ENCODE measurements around the gene SPATA12. TPM values are rescaled to one million over a fixed set of nuclear protein-coding genes. Genes with fewer than 3 reads are reported as not detected.

Gene SPATA12
- total and polyA plus RNA-seq, 2 experiments from 2014 or later: 0.10 to 0.65 TPM

- H3F3A ChIP-seq (replicated peaks; ENCODE audit: low read depth): no peaks in the 10 kb centered on the region
- H2AFZ ChIP-seq: no peak overlapping the region
- no peak for ATAC-seq
- H3K9me2 ChIP-seq (ENCODE audit: insufficient read depth): no peaks in the 10 kb centered on the region
- no peak overlapping the region for H3K4me2 ChIP-seq
- H4K20me1 ChIP-seq (replicated peaks; ENCODE audit: insufficient read depth): no peaks in the 10 kb centered on the region
- H3K4me1 ChIP-seq (ENCODE audit: insufficient read depth): peaks cover 22% of the 10 kb centered on the region
- no peaks in the 10 kb centered on the region for H3K27me3 ChIP-seq (ENCODE audit: insufficient read depth)
- no peak overlapping the region for H3K4me3 ChIP-seq
- Mint-ChIP-seq H3K4me1 (peaks cover 29% of the 10 kb centered on the region), H3K27ac (peak overlapping the region; percentile 39; the same call in 1 of the 2 replicates), H3K4me3 (no peak overlapping the region), H3K9me3 (no peaks in the 10 kb centered on the region), H3K27me3 (ENCODE audit: insufficient read depth, low read depth, poor library complexity) (peaks cover 3% of the 10 kb centered on the region), H3K36me3 (ENCODE audit: low read depth) (no peaks in the 10 kb centered on the region; the same call in 2 of the 3 replicates)
- DNase-seq (ENCODE audit: low spot score): no peak
- peak overlapping the region; percentile 26; the same call in 1 of the 2 replicates for H3K27ac ChIP-seq (ENCODE audit: low read depth)
- TF ChIP-seq ETS1 (IDR thresholded peaks at IDR 0.05) (no peak), ZNF331 (CRISPR knock-in tag; IDR thresholded peaks at IDR 0.05; ENCODE audit: low read depth) (no peak), JUNB (IDR thresholded peaks at IDR 0.05; ENCODE audit: unreplicated experiment) (no peak), POLR2AphosphoS5 (IDR thresholded peaks at IDR 0.05; ENCODE audit: low read depth) (no peak), STAT1 (IDR thresholded peaks at IDR 0.05; ENCODE audit: unreplicated experiment) (no peak), EZH2 (IDR thresholded peaks at IDR 0.05; ENCODE audit: low read depth, unreplicated experiment) (no peak), CREB1 (CRISPR knock-in tag; IDR thresholded peaks at IDR 0.05; ENCODE audit: low read depth) (no peak), ZNF114 (CRISPR knock-in tag; IDR thresholded peaks at IDR 0.05) (no peak)
- TF ChIP-seq, protein P1, sequence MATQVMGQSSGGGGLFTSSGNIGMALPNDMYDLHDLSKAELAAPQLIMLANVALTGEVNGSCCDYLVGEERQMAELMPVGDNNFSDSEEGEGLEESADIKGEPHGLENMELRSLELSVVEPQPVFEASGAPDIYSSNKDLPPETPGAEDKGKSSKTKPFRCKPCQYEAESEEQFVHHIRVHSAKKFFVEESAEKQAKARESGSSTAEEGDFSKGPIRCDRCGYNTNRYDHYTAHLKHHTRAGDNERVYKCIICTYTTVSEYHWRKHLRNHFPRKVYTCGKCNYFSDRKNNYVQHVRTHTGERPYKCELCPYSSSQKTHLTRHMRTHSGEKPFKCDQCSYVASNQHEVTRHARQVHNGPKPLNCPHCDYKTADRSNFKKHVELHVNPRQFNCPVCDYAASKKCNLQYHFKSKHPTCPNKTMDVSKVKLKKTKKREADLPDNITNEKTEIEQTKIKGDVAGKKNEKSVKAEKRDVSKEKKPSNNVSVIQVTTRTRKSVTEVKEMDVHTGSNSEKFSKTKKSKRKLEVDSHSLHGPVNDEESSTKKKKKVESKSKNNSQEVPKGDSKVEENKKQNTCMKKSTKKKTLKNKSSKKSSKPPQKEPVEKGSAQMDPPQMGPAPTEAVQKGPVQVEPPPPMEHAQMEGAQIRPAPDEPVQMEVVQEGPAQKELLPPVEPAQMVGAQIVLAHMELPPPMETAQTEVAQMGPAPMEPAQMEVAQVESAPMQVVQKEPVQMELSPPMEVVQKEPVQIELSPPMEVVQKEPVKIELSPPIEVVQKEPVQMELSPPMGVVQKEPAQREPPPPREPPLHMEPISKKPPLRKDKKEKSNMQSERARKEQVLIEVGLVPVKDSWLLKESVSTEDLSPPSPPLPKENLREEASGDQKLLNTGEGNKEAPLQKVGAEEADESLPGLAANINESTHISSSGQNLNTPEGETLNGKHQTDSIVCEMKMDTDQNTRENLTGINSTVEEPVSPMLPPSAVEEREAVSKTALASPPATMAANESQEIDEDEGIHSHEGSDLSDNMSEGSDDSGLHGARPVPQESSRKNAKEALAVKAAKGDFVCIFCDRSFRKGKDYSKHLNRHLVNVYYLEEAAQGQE (IDR thresholded peaks at IDR 0.05; ENCODE audit: unreplicated experiment): no peak
- no peaks in the 10 kb centered on the region for H3K79me2 ChIP-seq (replicated peaks; ENCODE audit: insufficient read depth)
- H3K36me3 ChIP-seq (ENCODE audit: insufficient read depth): no peaks in the 10 kb centered on the region
These were observed 1.1 kb upstream of the SPATA12 start for GRCh38 chr3:57059411-57059810.

- no peak overlapping the region for H3K4me3 ChIP-seq
- 0 out of 2 replicates have a peak overlapping the region, but pooled peaks have one; percentile 60 for H3K4me2 ChIP-seq
- 0 out of 2 replicates have a peak, but pooled peaks cover 2% of the 10 kb centered on the region for H3F3A ChIP-seq (replicated peaks; ENCODE audit: low read depth)
- H3K9me2 ChIP-seq (ENCODE audit: insufficient read depth): no peaks in the 10 kb centered on the region
- peak overlapping the region; percentile 85; the same call in 1 of the 2 replicates for H3K27ac ChIP-seq (ENCODE audit: low read depth)
- peaks cover 22% of the 10 kb centered on the region for H3K4me1 ChIP-seq (ENCODE audit: insufficient read depth)
- no peaks in the 10 kb centered on the region for H3K36me3 ChIP-seq (ENCODE audit: insufficient read depth)
- no peak overlapping the region for H2AFZ ChIP-seq
- Mint-ChIP-seq H3K27ac (peak overlapping the region; percentile 64; the same call in 1 of the 2 replicates), H3K4me1 (peaks cover 31% of the 10 kb centered on the region), H3K4me3 (no peak overlapping the region), H3K36me3 (ENCODE audit: low read depth) (no peaks in the 10 kb centered on the region; the same call in 2 of the 3 replicates), H3K27me3 (ENCODE audit: insufficient read depth, low read depth, poor library complexity) (peaks cover 3% of the 10 kb centered on the region), H3K9me3 (no peaks in the 10 kb centered on the region)
- no peaks in the 10 kb centered on the region for H3K27me3 ChIP-seq (ENCODE audit: insufficient read depth)
- DNase-seq (ENCODE audit: low spot score) (no peak), ATAC-seq (no peak)
- no peaks in the 10 kb centered on the region for H4K20me1 ChIP-seq (replicated peaks; ENCODE audit: insufficient read depth)
- H3K79me2 ChIP-seq (replicated peaks; ENCODE audit: insufficient read depth): no peaks in the 10 kb centered on the region; the same call in 1 of the 2 replicates
- TF ChIP-seq POLR2AphosphoS5 (IDR thresholded peaks at IDR 0.05; ENCODE audit: low read depth) (no peak), EZH2 (IDR thresholded peaks at IDR 0.05; ENCODE audit: low read depth, unreplicated experiment) (no peak)
- TF ChIP-seq, protein P2, sequence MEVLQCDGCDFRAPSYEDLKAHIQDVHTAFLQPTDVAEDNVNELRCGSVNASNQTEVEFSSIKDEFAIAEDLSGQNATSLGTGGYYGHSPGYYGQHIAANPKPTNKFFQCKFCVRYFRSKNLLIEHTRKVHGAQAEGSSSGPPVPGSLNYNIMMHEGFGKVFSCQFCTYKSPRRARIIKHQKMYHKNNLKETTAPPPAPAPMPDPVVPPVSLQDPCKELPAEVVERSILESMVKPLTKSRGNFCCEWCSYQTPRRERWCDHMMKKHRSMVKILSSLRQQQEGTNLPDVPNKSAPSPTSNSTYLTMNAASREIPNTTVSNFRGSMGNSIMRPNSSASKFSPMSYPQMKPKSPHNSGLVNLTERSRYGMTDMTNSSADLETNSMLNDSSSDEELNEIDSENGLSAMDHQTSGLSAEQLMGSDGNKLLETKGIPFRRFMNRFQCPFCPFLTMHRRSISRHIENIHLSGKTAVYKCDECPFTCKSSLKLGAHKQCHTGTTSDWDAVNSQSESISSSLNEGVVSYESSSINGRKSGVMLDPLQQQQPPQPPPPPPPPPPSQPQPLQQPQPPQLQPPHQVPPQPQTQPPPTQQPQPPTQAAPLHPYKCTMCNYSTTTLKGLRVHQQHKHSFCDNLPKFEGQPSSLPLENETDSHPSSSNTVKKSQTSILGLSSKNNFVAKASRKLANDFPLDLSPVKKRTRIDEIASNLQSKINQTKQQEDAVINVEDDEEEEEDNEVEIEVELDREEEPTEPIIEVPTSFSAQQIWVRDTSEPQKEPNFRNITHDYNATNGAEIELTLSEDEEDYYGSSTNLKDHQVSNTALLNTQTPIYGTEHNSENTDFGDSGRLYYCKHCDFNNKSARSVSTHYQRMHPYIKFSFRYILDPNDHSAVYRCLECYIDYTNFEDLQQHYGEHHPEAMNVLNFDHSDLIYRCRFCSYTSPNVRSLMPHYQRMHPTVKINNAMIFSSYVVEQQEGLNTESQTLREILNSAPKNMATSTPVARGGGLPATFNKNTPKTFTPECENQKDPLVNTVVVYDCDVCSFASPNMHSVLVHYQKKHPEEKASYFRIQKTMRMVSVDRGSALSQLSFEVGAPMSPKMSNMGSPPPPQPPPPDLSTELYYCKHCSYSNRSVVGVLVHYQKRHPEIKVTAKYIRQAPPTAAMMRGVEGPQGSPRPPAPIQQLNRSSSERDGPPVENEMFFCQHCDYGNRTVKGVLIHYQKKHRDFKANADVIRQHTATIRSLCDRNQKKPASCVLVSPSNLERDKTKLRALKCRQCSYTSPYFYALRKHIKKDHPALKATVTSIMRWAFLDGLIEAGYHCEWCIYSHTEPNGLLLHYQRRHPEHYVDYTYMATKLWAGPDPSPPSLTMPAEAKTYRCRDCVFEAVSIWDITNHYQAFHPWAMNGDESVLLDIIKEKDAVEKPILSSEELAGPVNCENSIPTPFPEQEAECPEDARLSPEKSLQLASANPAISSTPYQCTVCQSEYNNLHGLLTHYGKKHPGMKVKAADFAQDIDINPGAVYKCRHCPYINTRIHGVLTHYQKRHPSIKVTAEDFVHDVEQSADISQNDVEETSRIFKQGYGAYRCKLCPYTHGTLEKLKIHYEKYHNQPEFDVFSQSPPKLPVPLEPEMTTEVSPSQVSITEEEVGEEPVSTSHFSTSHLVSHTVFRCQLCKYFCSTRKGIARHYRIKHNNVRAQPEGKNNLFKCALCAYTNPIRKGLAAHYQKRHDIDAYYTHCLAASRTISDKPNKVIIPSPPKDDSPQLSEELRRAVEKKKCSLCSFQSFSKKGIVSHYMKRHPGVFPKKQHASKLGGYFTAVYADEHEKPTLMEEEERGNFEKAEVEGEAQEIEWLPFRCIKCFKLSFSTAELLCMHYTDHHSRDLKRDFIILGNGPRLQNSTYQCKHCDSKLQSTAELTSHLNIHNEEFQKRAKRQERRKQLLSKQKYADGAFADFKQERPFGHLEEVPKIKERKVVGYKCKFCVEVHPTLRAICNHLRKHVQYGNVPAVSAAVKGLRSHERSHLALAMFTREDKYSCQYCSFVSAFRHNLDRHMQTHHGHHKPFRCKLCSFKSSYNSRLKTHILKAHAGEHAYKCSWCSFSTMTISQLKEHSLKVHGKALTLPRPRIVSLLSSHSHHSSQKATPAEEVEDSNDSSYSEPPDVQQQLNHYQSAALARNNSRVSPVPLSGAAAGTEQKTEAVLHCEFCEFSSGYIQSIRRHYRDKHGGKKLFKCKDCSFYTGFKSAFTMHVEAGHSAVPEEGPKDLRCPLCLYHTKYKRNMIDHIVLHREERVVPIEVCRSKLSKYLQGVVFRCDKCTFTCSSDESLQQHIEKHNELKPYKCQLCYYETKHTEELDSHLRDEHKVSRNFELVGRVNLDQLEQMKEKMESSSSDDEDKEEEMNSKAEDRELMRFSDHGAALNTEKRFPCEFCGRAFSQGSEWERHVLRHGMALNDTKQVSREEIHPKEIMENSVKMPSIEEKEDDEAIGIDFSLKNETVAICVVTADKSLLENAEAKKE (CRISPR knock-in tag; IDR thresholded peaks at IDR 0.05): no peak
These were observed 1.1 kb downstream of the SPATA12 start for GRCh38 chr3:57061556-57061955.

Measured in GM23338 (cell line).